ENCODE measurements around the gene C5orf58. TPM values are rescaled to one million over a fixed set of nuclear protein-coding genes. Genes with fewer than 3 reads are reported as not detected.

C5orf58 gene
- total and polyA plus RNA-seq, 9 of the 15 experiments (the other 6 are each of a cell fraction or from before 2014, with no cell fraction given) = 1.5 to 7.6 (median 5.3) TPM

DNA sequence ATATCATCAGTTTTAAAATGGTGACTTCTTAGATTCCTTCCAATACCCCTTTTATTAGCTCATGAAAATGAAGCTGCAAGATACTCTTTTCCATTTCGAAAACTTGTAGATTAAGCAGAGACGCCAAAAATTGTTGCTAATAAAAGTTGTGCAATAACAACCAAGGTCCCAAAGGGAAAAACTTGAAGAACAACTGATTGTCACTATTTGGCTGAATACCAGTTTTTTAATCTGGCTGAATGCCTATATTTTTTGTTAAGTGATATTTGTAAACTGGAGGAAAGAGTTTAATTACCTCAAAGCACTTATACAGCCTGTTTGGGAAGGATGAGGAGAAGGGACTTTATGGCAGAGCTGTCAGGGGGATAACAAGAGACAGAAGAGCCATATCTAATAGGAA, 14.6 kb downstream of the C5orf58 start:
- no peaks in the 10 kb centered on the region for H3K9me1 ChIP-seq (ENCODE audit: control insufficient read depth, insufficient read depth, low read length)
- no peak overlapping the region for H3K4me3 ChIP-seq
- no peaks in the 10 kb centered on the region for H3K79me2 ChIP-seq (ENCODE audit: control insufficient read depth, insufficient read depth, low read length)
- no peak overlapping the region for H2AFZ ChIP-seq (ENCODE audit: low read depth, low read length)
- H3K4me1 ChIP-seq (replicated peaks in 1 of 2; ENCODE audit: control insufficient read depth in 2 of 2, insufficient read depth in 2 of 2, low read length in 2 of 2) = peaks cover 0 to 28% of the 10 kb centered on the region in 2 experiments; a peak in 3 of 5 replicates
- no TSS peak for BruUV-seq (replicated peaks)
- no peak overlapping the region for H3K9ac ChIP-seq (ENCODE audit: insufficient read depth in 1 of 2, low read depth in 2 of 2, low read length in 2 of 2)
- no peak overlapping the region for H3K27ac ChIP-seq (ENCODE audit: extremely low read depth, low read depth, low read length)
- no peak for DNase-seq (ENCODE audit: extremely low read depth in 1 of 4, low spot score in 3 of 4)
- in situ Hi-C loops (cut with MboI) (no loop called here), intact Hi-C loops (cut with micrococcal nuclease) (no loop called here)
- H3K4me2 ChIP-seq (ENCODE audit: insufficient read depth, low read length) = no peak overlapping the region
- 0 out of 3 replicates have a peak, but pooled peaks cover 3% of the 10 kb centered on the region for H3K36me3 ChIP-seq (ENCODE audit: control insufficient read depth, insufficient read depth, low read length)
- TF ChIP-seq CEBPB (tag; IDR thresholded peaks at IDR 0.05) (peak; percentile 73), ZNF586 (CRISPR knock-in tag; conservative IDR thresholded peaks at IDR 0.05) (no peak), CEBPG (CRISPR knock-in tag; IDR thresholded peaks at IDR 0.05) (no peak), CEBPG (tag; conservative IDR thresholded peaks at IDR 0.05 in 1 of 2, IDR thresholded peaks at IDR 0.05 in 1 of 2) (peak; percentile 64 to 78), SAFB2 (IDR thresholded peaks at IDR 0.05; ENCODE audit: borderline replicate concordance, low read depth, low read length, severe bottlenecking) (no peak)
- no peak for FAIRE-seq
- no peaks in the 10 kb centered on the region for H4K20me1 ChIP-seq (replicated peaks; ENCODE audit: control insufficient read depth, insufficient read depth, low read length)
- no peaks in the 10 kb centered on the region for H3K27me3 ChIP-seq (ENCODE audit: control insufficient read depth in 2 of 2, insufficient read depth in 2 of 2, low read length in 2 of 2)
- ChIA-PET CTCF (ENCODE audit: low intra/inter-chr PET ratio) (no interaction called here), POLR2A (interaction anchor here (1.3 kb wide), 1 partner anchor 52 kb away, joined by 3 read pairs; no protein-coding TSS in a partner anchor)
- no peaks in the 10 kb centered on the region for H3K9me3 ChIP-seq (replicated peaks; ENCODE audit: control insufficient read depth, insufficient read depth, low read depth, low read length)
- ATAC-seq = no peak
- WGBS (ENCODE audit: insufficient coverage, low coverage, missing lambda C conversion rate) = 57% methylated on average over 2 of the region's 2 CpGs
